GM12878 (cell line): ENCODE measurements around the gene ARHGEF18.

Experiments used
- TF ChIP-seq, protein P1 (sequence below): IDR thresholded peaks from 2 replicates; pipeline ENCODE4 v1.6.1; 2012; ENCODE audit warnings: low read depth, low read length, improper control_type of control experiment
- TF ChIP-seq, protein P2 (sequence below): fragments of 450-650 bp; IDR thresholded peaks from 2 replicates; pipeline ENCODE4 v1.6.1; 2017; ENCODE audit warnings: mild to moderate bottlenecking, low read depth, inconsistent platforms; ENCODE audit not compliant: poor library complexity, severe bottlenecking

DNA sequence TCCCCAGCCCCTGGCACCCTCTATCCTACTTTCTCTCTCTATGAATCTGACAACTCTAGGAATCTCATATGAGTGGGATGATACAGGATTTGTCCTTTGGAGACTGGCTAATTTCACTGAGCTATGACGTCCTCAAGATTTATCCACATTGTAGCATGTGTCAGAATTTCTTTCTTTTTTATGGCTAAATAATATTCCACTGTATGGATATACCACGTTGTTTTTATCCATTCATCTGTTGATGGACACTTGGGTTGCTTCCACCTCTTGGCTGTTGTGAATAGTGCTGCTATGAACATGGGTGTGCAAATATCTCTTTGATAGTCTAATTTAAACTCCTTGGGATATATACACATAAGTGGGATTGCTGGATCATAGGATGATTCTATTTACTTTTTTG lies 30.6 kb upstream of the ARHGEF18 start:
- TF ChIP-seq, protein P1, sequence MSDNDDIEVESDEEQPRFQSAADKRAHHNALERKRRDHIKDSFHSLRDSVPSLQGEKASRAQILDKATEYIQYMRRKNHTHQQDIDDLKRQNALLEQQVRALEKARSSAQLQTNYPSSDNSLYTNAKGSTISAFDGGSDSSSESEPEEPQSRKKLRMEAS = no peak
- TF ChIP-seq, protein P2, sequence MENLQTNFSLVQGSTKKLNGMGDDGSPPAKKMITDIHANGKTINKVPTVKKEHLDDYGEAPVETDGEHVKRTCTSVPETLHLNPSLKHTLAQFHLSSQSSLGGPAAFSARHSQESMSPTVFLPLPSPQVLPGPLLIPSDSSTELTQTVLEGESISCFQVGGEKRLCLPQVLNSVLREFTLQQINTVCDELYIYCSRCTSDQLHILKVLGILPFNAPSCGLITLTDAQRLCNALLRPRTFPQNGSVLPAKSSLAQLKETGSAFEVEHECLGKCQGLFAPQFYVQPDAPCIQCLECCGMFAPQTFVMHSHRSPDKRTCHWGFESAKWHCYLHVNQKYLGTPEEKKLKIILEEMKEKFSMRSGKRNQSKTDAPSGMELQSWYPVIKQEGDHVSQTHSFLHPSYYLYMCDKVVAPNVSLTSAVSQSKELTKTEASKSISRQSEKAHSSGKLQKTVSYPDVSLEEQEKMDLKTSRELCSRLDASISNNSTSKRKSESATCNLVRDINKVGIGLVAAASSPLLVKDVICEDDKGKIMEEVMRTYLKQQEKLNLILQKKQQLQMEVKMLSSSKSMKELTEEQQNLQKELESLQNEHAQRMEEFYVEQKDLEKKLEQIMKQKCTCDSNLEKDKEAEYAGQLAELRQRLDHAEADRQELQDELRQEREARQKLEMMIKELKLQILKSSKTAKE = no peak
